ENCODE measurements around the gene MAST4. TPM values are rescaled to one million over a fixed set of nuclear protein-coding genes. Genes with fewer than 3 reads are reported as not detected.

Gene MAST4
- total and polyA plus RNA-seq, 2 of the 4 experiments (the other 2 are of a cell fraction): 4.8 to 6.8 TPM

GRCh38 chr5:67193439-67193807 lies 597.2 kb downstream of the MAST4 start:
- POLR2A ChIA-PET (ENCODE audit: unreplicated experiment): no interaction called here
- dilution Hi-C loops (cut with HindIII; ENCODE audit: low sequenced_read_pairs, unreplicated experiment): no loop called here

More at GRCh38 chr5:67193439-67193807, 597.2 kb downstream of the MAST4 start:
- no peak overlapping the region for H2BK120ac ChIP-seq (ENCODE audit: low read depth, low read length)
- H3K79me1 ChIP-seq (ENCODE audit: low read depth in 1 of 2, low read length in 2 of 2): no peaks in the 10 kb centered on the region
- TF ChIP-seq MAFK (IDR thresholded peaks at IDR 0.05; ENCODE audit: low read depth, low read length) (no peak), SMC3 (IDR thresholded peaks at IDR 0.05; ENCODE audit: low read depth, low read length) (no peak), RCOR1 (IDR thresholded peaks at IDR 0.05; ENCODE audit: insufficient replicate concordance, low read length) (no peak), BHLHE40 (IDR thresholded peaks at IDR 0.05; ENCODE audit: low read depth, low read length) (no peak), FOS (IDR thresholded peaks at IDR 0.05; ENCODE audit: low read depth, low read length) (no peak), RAD21 (IDR thresholded peaks at IDR 0.05; ENCODE audit: low read length) (no peak), CEBPB (IDR thresholded peaks at IDR 0.05; ENCODE audit: low read depth, low read length) (no peak), NFE2L2 (IDR thresholded peaks at IDR 0.05; ENCODE audit: low read depth, low read length) (no peak), CHD1 (IDR thresholded peaks at IDR 0.05; ENCODE audit: low read depth, low read length) (no peak), RFX5 (IDR thresholded peaks at IDR 0.05; ENCODE audit: low read depth, low read length) (no peak), POLR2A (IDR thresholded peaks at IDR 0.05; ENCODE audit: low read depth, low read length) (no peak)
- TF ChIP-seq, protein P1, sequence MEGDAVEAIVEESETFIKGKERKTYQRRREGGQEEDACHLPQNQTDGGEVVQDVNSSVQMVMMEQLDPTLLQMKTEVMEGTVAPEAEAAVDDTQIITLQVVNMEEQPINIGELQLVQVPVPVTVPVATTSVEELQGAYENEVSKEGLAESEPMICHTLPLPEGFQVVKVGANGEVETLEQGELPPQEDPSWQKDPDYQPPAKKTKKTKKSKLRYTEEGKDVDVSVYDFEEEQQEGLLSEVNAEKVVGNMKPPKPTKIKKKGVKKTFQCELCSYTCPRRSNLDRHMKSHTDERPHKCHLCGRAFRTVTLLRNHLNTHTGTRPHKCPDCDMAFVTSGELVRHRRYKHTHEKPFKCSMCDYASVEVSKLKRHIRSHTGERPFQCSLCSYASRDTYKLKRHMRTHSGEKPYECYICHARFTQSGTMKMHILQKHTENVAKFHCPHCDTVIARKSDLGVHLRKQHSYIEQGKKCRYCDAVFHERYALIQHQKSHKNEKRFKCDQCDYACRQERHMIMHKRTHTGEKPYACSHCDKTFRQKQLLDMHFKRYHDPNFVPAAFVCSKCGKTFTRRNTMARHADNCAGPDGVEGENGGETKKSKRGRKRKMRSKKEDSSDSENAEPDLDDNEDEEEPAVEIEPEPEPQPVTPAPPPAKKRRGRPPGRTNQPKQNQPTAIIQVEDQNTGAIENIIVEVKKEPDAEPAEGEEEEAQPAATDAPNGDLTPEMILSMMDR (conservative IDR thresholded peaks at IDR 0.05; ENCODE audit: low read depth, low read length): no peak
- TF ChIP-seq, protein P2, sequence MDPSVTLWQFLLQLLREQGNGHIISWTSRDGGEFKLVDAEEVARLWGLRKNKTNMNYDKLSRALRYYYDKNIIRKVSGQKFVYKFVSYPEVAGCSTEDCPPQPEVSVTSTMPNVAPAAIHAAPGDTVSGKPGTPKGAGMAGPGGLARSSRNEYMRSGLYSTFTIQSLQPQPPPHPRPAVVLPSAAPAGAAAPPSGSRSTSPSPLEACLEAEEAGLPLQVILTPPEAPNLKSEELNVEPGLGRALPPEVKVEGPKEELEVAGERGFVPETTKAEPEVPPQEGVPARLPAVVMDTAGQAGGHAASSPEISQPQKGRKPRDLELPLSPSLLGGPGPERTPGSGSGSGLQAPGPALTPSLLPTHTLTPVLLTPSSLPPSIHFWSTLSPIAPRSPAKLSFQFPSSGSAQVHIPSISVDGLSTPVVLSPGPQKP (IDR thresholded peaks at IDR 0.05; ENCODE audit: borderline replicate concordance, low read depth, low read length): no peak
- TF ChIP-seq, protein P3, sequence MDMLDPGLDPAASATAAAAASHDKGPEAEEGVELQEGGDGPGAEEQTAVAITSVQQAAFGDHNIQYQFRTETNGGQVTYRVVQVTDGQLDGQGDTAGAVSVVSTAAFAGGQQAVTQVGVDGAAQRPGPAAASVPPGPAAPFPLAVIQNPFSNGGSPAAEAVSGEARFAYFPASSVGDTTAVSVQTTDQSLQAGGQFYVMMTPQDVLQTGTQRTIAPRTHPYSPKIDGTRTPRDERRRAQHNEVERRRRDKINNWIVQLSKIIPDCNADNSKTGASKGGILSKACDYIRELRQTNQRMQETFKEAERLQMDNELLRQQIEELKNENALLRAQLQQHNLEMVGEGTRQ (IDR thresholded peaks at IDR 0.05; ENCODE audit: low read depth, low read length): no peak
- H3K23ac ChIP-seq (ENCODE audit: low read depth, low read length): no peak overlapping the region
- no peak overlapping the region for H2BK5ac ChIP-seq (ENCODE audit: low read depth, low read length, poor library complexity, severe bottlenecking)
- H3K4ac ChIP-seq (ENCODE audit: low read depth, low read length): no peak overlapping the region
- no peak for DNase-seq
- no peak overlapping the region for H2BK20ac ChIP-seq (ENCODE audit: low read depth, low read length)
- no peak overlapping the region for H2AFZ ChIP-seq (replicated peaks; ENCODE audit: low read length, poor library complexity)
- H3K4me1 ChIP-seq (ENCODE audit: control insufficient read depth, insufficient read depth, low read length): no peaks in the 10 kb centered on the region
- CTCF ChIA-PET: no interaction called here
- H3K9ac ChIP-seq (ENCODE audit: low read depth, low read length): no peak overlapping the region
- no peak for ATAC-seq (ENCODE audit: low read depth)
- no peak overlapping the region for H2AK5ac ChIP-seq (ENCODE audit: low read depth, low read length)
- no peak overlapping the region for H3K18ac ChIP-seq (ENCODE audit: low read depth, low read length)
- no CpG with 5 or more reads among the region's 2 CpGs for WGBS, 2 experiments (ENCODE audit: extremely low coverage in 2 of 2, insufficient read length in 1 of 2)
- H4K20me1 ChIP-seq (ENCODE audit: insufficient read depth, low read length): no peaks in the 10 kb centered on the region
- 0 out of 2 replicates have a peak, but pooled peaks cover 2% of the 10 kb centered on the region for H3K27me3 ChIP-seq (ENCODE audit: control insufficient read depth, insufficient read depth, low read length)
- H3K4me3 ChIP-seq (ENCODE audit: insufficient read depth, low read depth, low read length): no peak overlapping the region
- no peak overlapping the region for H3K4me2 ChIP-seq (ENCODE audit: low read depth, low read length)
- H3K27ac ChIP-seq (ENCODE audit: insufficient read depth, low read length): no peak overlapping the region
- in situ Hi-C loops (cut with MboI; ENCODE audit: low sequenced_read_pairs) (no loop called here), intact Hi-C loops (cut with micrococcal nuclease) (no loop called here)
- H3K56ac ChIP-seq (ENCODE audit: extremely low read depth, insufficient read depth, low read length): no peak overlapping the region
- H2BK15ac ChIP-seq (ENCODE audit: low read depth, low read length): no peak overlapping the region
- H3K9me3 ChIP-seq (ENCODE audit: control insufficient read depth, insufficient read depth, low read length): 0 out of 2 replicates have a peak, but pooled peaks cover 2% of the 10 kb centered on the region
- no peak overlapping the region for H4K91ac ChIP-seq (ENCODE audit: insufficient read depth, low read depth, low read length)
- H4K5ac ChIP-seq (ENCODE audit: low read depth, low read length): no peak overlapping the region
- no peaks in the 10 kb centered on the region for H3K36me3 ChIP-seq (ENCODE audit: control insufficient read depth, insufficient read depth, low read length)
- no TSS peak for BruUV-seq (replicated peaks)
- H4K8ac ChIP-seq (ENCODE audit: low read depth in 2 of 2, low read length in 2 of 2): no peak overlapping the region
- H3K14ac ChIP-seq (replicated peaks; ENCODE audit: low read depth, low read length): no peak overlapping the region
- H3K9me1 ChIP-seq (ENCODE audit: insufficient read depth, low read length): no peaks in the 10 kb centered on the region; the same call in 1 of the 2 replicates
- H2AK9ac ChIP-seq (replicated peaks; ENCODE audit: low read depth, low read length, poor library complexity): no peak overlapping the region

All from IMR-90 (cell line).